HEK293 (cell line): ENCODE results near the gene ELAPOR1.

Source experiments
- GLIS1 ChIP-seq: fragments of 450-650 bp; formaldehyde crosslinking; IDR thresholded peaks from 2 replicates; pipeline ENCODE4 v1.5.1; 2016; ENCODE audit warnings: missing biosample characterization, missing genetic modification characterization
- OSR2 ChIP-seq: fragments of 450-650 bp; formaldehyde crosslinking; IDR thresholded peaks from 2 replicates; pipeline ENCODE4 v1.5.1; 2016; ENCODE audit warnings: missing biosample characterization, missing genetic modification characterization
- REPIN1 ChIP-seq: fragments of 450-650 bp; formaldehyde crosslinking; IDR thresholded peaks from 2 replicates; pipeline ENCODE4 v1.5.1; 2017; ENCODE audit warnings: missing biosample characterization, missing genetic modification characterization, low read depth
- YY1 ChIP-seq: fragments of 450-650 bp; formaldehyde crosslinking; IDR thresholded peaks from 2 replicates; pipeline ENCODE4 v1.5.1; 2018; ENCODE audit warnings: missing biosample characterization, missing genetic modification characterization
- ZBTB21 ChIP-seq: fragments of 450-650 bp; formaldehyde crosslinking; IDR thresholded peaks from 2 replicates; pipeline ENCODE4 v1.5.1; 2017; ENCODE audit warnings: missing biosample characterization, missing genetic modification characterization
- ZBTB48 ChIP-seq: fragments of 450-650 bp; formaldehyde crosslinking; IDR thresholded peaks from 2 replicates; pipeline ENCODE4 v1.5.1; 2016; ENCODE audit warnings: missing biosample characterization, missing genetic modification characterization
- ZBTB8A ChIP-seq: fragments of 450-650 bp; formaldehyde crosslinking; IDR thresholded peaks from 2 replicates; pipeline ENCODE4 v1.5.1; 2016; ENCODE audit warnings: missing biosample characterization, missing genetic modification characterization
- ZFHX2 ChIP-seq: fragments of 450-650 bp; formaldehyde crosslinking; conservative IDR thresholded peaks from 2 replicates; pipeline ENCODE4 v1.5.1; 2016; ENCODE audit warnings: missing biosample characterization, missing genetic modification characterization
- ZFP37 ChIP-seq: fragments of 450-650 bp; formaldehyde crosslinking; IDR thresholded peaks from 2 replicates; pipeline ENCODE4 v1.5.1; 2016; ENCODE audit warnings: missing biosample characterization, missing genetic modification characterization
- ZIC2 ChIP-seq: fragments of 450-650 bp; formaldehyde crosslinking; IDR thresholded peaks from 2 replicates; pipeline ENCODE4 v1.5.1; 2016; ENCODE audit warnings: missing biosample characterization, missing genetic modification characterization
- ZNF112 ChIP-seq: fragments of 450-650 bp; formaldehyde crosslinking; IDR thresholded peaks from 2 replicates; pipeline ENCODE4 v1.5.0; 2017; ENCODE audit warnings: missing biosample characterization, missing genetic modification characterization
- ZNF157 ChIP-seq: fragments of 450-650 bp; formaldehyde crosslinking; IDR thresholded peaks from 2 replicates; pipeline ENCODE4 v1.5.1; 2016; ENCODE audit warnings: missing biosample characterization, missing genetic modification characterization
- ZNF274 ChIP-seq, 2 experiments: fragments of 200-500 bp in 1 of 2; fragments of 450-650 bp in 1 of 2; sonication (Bioruptor generic) in 1 of 2; formaldehyde crosslinking in 1 of 2; IDR thresholded peaks; 2 replicates each; pipeline versions ENCODE4 v1.5.1 to v1.6.1; 2014 to 2016; ENCODE audit warnings: borderline replicate concordance in 1 of 2, inconsistent platforms in 1 of 2, low read length in 1 of 2, missing biosample characterization in 1 of 2, missing genetic modification characterization in 1 of 2
- ZNF350 ChIP-seq: fragments of 450-650 bp; formaldehyde crosslinking; IDR thresholded peaks from 2 replicates; pipeline ENCODE4 v1.5.0; 2017; ENCODE audit warnings: missing biosample characterization, mild to moderate bottlenecking, missing genetic modification characterization
- ZNF366 ChIP-seq: fragments of 450-650 bp; formaldehyde crosslinking; conservative IDR thresholded peaks from 2 replicates; pipeline ENCODE4 v1.5.1; 2016; ENCODE audit warnings: missing biosample characterization, missing genetic modification characterization
- ZNF473 ChIP-seq: fragments of 450-650 bp; formaldehyde crosslinking; IDR thresholded peaks from 2 replicates; pipeline ENCODE4 v1.5.1; 2017; ENCODE audit warnings: missing biosample characterization, missing genetic modification characterization
- ZNF501 ChIP-seq: fragments of 450-650 bp; formaldehyde crosslinking; IDR thresholded peaks from 2 replicates; pipeline ENCODE4 v1.5.1; 2016; ENCODE audit warnings: missing biosample characterization, missing genetic modification characterization
- ZNF548 ChIP-seq: fragments of 450-650 bp; formaldehyde crosslinking; IDR thresholded peaks from 2 replicates; pipeline ENCODE4 v1.5.1; 2016; ENCODE audit warnings: missing biosample characterization, missing genetic modification characterization
- ZNF555 ChIP-seq: fragments of 450-650 bp; formaldehyde crosslinking; conservative IDR thresholded peaks from 2 replicates; pipeline ENCODE4 v1.5.1; 2017; ENCODE audit warnings: missing biosample characterization, mild to moderate bottlenecking, missing genetic modification characterization, inconsistent platforms
- ZNF621 ChIP-seq: fragments of 450-650 bp; formaldehyde crosslinking; IDR thresholded peaks from 2 replicates; pipeline ENCODE4 v1.5.1; 2017; ENCODE audit warnings: missing biosample characterization, missing genetic modification characterization
- ZNF670 ChIP-seq: fragments of 450-650 bp; formaldehyde crosslinking; IDR thresholded peaks from 2 replicates; pipeline ENCODE4 v1.5.1; 2016; ENCODE audit warnings: missing biosample characterization, missing genetic modification characterization, low read depth
- ZNF768 ChIP-seq: fragments of 450-650 bp; formaldehyde crosslinking; IDR thresholded peaks from 2 replicates; pipeline ENCODE4 v1.5.1; 2018; ENCODE audit warnings: missing biosample characterization, mild to moderate bottlenecking, missing genetic modification characterization
- ZNF791 ChIP-seq: fragments of 450-650 bp; formaldehyde crosslinking; IDR thresholded peaks from 2 replicates; pipeline ENCODE4 v1.5.1; 2016; ENCODE audit warnings: missing biosample characterization, missing genetic modification characterization
- ZNF830 ChIP-seq: fragments of 450-650 bp; IDR thresholded peaks from 2 replicates; pipeline ENCODE4 v1.5.0; 2018; ENCODE audit warnings: missing biosample characterization, missing genetic modification characterization, low read depth, mild to moderate bottlenecking, moderate library complexity
- ZNF843 ChIP-seq: fragments of 450-650 bp; formaldehyde crosslinking; IDR thresholded peaks from 2 replicates; pipeline ENCODE4 v1.5.1; 2016; ENCODE audit warnings: missing biosample characterization, missing genetic modification characterization
- TF ChIP-seq, protein P1 (sequence below): fragments of 450-650 bp; formaldehyde crosslinking; optimal IDR thresholded peaks from 2 replicates; pipeline ENCODE3; 2016; ENCODE audit warnings: missing biosample characterization, mild to moderate bottlenecking, missing genetic modification characterization
- TF ChIP-seq, protein P2 (sequence below): fragments of 450-650 bp; formaldehyde crosslinking; conservative IDR thresholded peaks from 2 replicates; pipeline ENCODE4 v1.5.1; 2016; ENCODE audit warnings: low read depth, missing biosample characterization, missing genetic modification characterization
- TF ChIP-seq, protein P3 (sequence below): fragments of 450-650 bp; formaldehyde crosslinking; IDR thresholded peaks from 2 replicates; pipeline ENCODE4 v1.5.1; 2016; ENCODE audit warnings: missing biosample characterization, missing genetic modification characterization, borderline replicate concordance
- TF ChIP-seq, protein P4 (sequence below): fragments of 450-650 bp; formaldehyde crosslinking; IDR thresholded peaks from 2 replicates; pipeline ENCODE4 v1.5.1; 2016; ENCODE audit warnings: missing biosample characterization, missing genetic modification characterization
- TF ChIP-seq, protein P5 (sequence below): fragments of 450-650 bp; formaldehyde crosslinking; IDR thresholded peaks from 2 replicates; pipeline ENCODE4 v1.5.1; 2016; ENCODE audit warnings: missing biosample characterization, missing genetic modification characterization

The ELAPOR1 gene

DNA sequence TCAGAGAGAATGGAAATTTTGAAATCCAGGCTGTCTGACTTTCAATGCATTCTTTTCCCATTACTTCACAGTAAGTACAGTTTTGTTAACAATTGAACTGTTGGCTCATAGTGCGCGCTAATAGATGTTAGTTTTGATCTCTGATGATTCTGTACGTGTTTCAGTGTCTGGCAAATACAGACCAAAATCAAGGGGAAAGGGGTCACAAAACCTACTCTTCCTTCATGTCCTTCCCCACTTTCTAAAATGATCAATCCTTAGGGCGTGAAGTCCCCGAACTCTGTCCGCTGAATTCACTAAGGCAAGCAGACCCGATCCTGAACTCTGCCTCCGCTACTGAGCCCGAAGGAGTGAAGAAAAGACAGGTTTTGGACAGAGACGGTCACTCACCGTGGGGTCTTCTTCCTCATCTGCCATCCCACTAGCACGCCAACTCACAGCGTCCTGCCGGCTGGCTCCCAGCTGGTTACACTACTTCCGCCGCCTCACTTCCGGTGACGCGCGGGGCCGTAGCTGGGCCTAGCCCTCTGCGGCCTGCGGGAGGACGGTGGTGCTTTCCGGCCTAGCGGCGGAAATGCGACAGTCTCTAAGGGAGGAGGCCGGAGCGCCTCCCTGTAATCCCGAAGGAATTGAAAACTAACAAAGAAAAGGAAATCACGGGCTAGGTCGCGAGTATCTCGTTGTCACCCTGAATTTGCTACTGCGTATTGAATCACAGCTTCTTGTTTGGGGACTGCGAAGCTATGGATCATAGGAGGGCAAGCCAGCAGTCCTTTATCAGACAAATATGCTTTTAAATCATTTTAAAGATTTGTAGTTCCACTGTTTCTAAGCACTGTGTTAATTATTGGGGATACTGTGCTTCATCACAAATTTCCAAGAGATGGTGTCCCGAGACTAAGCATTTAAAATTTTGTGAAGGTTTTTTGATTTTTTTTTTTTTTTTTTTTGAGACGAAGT lies 38.1 kb upstream of the ELAPOR1 start, which contains the start of gene TAF13 (continued):
- TF ChIP-seq ZNF274 (IDR thresholded peaks at IDR 0.05; ENCODE audit: low read length) (no peak), ZNF274 (tag by site-specific recombination; IDR thresholded peaks at IDR 0.05; ENCODE audit: borderline replicate concordance) (no peak), ZNF768 (tag by site-specific recombination) (no peak), ZNF791 (tag by site-specific recombination) (no peak), ZNF157 (tag by site-specific recombination) (no peak), GLIS1 (tag by site-specific recombination) (no peak), ZBTB48 (tag by site-specific recombination) (no peak), ZIC2 (0 out of 2 replicates have a peak, but pooled peaks have one; percentile 41), ZBTB8A (tag by site-specific recombination) (0 out of 2 replicates have a peak, but pooled peaks have one; percentile 25), OSR2 (tag by site-specific recombination) (peak; percentile 37; the same call in 1 of the 2 replicates), ZNF548 (no peak), ZFP37 (peak; percentile 56; the same call in 1 of the 2 replicates), ZNF555 (tag by site-specific recombination) (no peak), ZNF830 (tag by site-specific recombination) (no peak), ZNF843 (tag by site-specific recombination) (no peak), ZNF350 (no peak), ZBTB21 (peak; percentile 72), ZNF473 (tag by site-specific recombination) (no peak), ZNF366 (tag by site-specific recombination) (peak; percentile 75), ZFHX2 (tag by site-specific recombination) (peak; percentile 81), REPIN1 (tag by site-specific recombination) (no peak), ZNF112 (tag by site-specific recombination) (no peak), YY1 (tag by site-specific recombination) (no peak), ZNF501 (tag by site-specific recombination) (peak; percentile 85), ZNF621 (no peak), ZNF670 (tag by site-specific recombination) (no peak)
- TF ChIP-seq, protein P1, sequence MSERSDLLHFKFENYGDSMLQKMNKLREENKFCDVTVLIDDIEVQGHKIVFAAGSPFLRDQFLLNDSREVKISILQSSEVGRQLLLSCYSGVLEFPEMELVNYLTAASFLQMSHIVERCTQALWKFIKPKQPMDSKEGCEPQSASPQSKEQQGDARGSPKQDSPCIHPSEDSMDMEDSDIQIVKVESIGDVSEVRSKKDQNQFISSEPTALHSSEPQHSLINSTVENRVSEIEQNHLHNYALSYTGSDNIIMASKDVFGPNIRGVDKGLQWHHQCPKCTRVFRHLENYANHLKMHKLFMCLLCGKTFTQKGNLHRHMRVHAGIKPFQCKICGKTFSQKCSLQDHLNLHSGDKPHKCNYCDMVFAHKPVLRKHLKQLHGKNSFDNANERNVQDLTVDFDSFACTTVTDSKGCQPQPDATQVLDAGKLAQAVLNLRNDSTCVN (tag by site-specific recombination) = peak; percentile 49
- TF ChIP-seq, protein P2, sequence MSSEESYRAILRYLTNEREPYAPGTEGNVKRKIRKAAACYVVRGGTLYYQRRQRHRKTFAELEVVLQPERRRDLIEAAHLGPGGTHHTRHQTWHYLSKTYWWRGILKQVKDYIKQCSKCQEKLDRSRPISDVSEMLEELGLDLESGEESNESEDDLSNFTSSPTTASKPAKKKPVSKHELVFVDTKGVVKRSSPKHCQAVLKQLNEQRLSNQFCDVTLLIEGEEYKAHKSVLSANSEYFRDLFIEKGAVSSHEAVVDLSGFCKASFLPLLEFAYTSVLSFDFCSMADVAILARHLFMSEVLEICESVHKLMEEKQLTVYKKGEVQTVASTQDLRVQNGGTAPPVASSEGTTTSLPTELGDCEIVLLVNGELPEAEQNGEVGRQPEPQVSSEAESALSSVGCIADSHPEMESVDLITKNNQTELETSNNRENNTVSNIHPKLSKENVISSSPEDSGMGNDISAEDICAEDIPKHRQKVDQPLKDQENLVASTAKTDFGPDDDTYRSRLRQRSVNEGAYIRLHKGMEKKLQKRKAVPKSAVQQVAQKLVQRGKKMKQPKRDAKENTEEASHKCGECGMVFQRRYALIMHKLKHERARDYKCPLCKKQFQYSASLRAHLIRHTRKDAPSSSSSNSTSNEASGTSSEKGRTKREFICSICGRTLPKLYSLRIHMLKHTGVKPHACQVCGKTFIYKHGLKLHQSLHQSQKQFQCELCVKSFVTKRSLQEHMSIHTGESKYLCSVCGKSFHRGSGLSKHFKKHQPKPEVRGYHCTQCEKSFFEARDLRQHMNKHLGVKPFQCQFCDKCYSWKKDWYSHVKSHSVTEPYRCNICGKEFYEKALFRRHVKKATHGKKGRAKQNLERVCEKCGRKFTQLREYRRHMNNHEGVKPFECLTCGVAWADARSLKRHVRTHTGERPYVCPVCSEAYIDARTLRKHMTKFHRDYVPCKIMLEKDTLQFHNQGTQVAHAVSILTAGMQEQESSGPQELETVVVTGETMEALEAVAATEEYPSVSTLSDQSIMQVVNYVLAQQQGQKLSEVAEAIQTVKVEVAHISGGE (tag by site-specific recombination) = peak; percentile 97
- TF ChIP-seq, protein P3, sequence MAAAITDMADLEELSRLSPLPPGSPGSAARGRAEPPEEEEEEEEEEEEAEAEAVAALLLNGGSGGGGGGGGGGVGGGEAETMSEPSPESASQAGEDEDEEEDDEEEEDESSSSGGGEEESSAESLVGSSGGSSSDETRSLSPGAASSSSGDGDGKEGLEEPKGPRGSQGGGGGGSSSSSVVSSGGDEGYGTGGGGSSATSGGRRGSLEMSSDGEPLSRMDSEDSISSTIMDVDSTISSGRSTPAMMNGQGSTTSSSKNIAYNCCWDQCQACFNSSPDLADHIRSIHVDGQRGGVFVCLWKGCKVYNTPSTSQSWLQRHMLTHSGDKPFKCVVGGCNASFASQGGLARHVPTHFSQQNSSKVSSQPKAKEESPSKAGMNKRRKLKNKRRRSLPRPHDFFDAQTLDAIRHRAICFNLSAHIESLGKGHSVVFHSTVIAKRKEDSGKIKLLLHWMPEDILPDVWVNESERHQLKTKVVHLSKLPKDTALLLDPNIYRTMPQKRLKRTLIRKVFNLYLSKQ (tag by site-specific recombination) = no peak
- TF ChIP-seq, protein P4, sequence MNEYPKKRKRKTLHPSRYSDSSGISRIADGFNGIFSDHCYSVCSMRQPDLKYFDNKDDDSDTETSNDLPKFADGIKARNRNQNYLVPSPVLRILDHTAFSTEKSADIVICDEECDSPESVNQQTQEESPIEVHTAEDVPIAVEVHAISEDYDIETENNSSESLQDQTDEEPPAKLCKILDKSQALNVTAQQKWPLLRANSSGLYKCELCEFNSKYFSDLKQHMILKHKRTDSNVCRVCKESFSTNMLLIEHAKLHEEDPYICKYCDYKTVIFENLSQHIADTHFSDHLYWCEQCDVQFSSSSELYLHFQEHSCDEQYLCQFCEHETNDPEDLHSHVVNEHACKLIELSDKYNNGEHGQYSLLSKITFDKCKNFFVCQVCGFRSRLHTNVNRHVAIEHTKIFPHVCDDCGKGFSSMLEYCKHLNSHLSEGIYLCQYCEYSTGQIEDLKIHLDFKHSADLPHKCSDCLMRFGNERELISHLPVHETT = peak; percentile 31; the same call in 1 of the 2 replicates
- TF ChIP-seq, protein P5, sequence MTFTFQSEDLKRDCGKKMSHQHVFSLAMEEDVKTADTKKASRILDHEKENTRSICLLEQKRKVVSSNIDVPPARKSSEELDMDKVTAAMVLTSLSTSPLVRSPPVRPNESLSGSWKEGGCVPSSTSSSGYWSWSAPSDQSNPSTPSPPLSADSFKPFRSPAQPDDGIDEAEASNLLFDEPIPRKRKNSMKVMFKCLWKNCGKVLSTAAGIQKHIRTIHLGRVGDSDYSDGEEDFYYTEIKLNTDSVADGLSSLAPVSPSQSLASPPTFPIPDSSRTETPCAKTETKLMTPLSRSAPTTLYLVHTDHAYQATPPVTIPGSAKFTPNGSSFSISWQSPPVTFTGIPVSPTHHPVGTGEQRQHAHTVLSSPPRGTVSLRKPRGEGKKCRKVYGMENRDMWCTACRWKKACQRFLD (tag by site-specific recombination) = peak; percentile 84; the same call in 1 of the 2 replicates
